NB4 (cell line): ENCODE results near the gene NAALADL2.

Experiments
- DNase-seq: peaks from one replicate; pipeline ENCODE4 v3.0.0; 2010; ENCODE audit warnings: low read depth
- H3K4me3 ChIP-seq: one replicate; pipeline ENCODE4 v1.5.1; 2011; ENCODE audit warnings: mild to moderate bottlenecking, low read depth, low read length, moderate library complexity
- MYC ChIP-seq: IDR thresholded peaks from 2 replicates; pipeline ENCODE4 v1.6.1; 2011; ENCODE audit warnings: low read depth, low read length
- POLR2A ChIP-seq: IDR thresholded peaks from 2 replicates; pipeline ENCODE4 v1.6.1; 2011; ENCODE audit warnings: mild to moderate bottlenecking; ENCODE audit not compliant: insufficient read length; ENCODE audit errors: extremely low read depth
- TF ChIP-seq, protein P1 (sequence below): IDR thresholded peaks from 2 replicates; pipeline ENCODE4 v1.6.1; 2011; ENCODE audit warnings: low read depth, low read length
- TF ChIP-seq, protein P2 (sequence below): IDR thresholded peaks from one replicate; pipeline ENCODE4 v1.5.1; 2012; ENCODE audit warnings: low read depth, low read length

The NAALADL2 gene

GRCh38 chr3:175619369-175619768 is 760.2 kb downstream of the NAALADL2 start:
- no peak overlapping the region for H3K4me3 ChIP-seq
- TF ChIP-seq POLR2A (no peak), MYC (no peak)
- TF ChIP-seq, protein P1, sequence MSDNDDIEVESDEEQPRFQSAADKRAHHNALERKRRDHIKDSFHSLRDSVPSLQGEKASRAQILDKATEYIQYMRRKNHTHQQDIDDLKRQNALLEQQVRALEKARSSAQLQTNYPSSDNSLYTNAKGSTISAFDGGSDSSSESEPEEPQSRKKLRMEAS = no peak
- TF ChIP-seq, protein P2, sequence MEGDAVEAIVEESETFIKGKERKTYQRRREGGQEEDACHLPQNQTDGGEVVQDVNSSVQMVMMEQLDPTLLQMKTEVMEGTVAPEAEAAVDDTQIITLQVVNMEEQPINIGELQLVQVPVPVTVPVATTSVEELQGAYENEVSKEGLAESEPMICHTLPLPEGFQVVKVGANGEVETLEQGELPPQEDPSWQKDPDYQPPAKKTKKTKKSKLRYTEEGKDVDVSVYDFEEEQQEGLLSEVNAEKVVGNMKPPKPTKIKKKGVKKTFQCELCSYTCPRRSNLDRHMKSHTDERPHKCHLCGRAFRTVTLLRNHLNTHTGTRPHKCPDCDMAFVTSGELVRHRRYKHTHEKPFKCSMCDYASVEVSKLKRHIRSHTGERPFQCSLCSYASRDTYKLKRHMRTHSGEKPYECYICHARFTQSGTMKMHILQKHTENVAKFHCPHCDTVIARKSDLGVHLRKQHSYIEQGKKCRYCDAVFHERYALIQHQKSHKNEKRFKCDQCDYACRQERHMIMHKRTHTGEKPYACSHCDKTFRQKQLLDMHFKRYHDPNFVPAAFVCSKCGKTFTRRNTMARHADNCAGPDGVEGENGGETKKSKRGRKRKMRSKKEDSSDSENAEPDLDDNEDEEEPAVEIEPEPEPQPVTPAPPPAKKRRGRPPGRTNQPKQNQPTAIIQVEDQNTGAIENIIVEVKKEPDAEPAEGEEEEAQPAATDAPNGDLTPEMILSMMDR = no peak
- no peak for DNase-seq

DNA sequence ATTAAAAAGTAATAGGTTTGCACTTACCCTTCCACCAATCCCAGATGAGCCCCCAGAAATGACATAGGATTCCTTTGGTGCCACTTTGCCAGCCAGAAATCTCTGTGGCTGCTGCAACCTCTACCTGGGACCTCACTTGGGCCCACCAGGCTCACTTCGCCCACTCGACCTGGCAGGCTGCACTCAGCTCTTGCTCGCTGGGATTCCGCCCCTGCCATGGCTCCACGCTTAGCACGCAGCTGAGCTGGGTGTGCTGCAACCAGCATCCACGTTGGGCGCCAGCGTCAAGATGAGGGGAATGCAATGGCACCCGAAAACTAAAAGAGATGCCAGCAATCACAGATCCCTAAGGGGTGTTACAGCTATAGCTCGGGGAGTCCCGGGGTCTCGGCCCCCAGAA is 761.0 kb downstream of the NAALADL2 start:
- TF ChIP-seq MYC = no peak
- TF ChIP-seq, protein P2 = no peak
- TF ChIP-seq POLR2A = no peak
- TF ChIP-seq, protein P1 = no peak

GRCh38 chr3:175620532-175620931 is 761.4 kb downstream of the NAALADL2 start:
- no peak overlapping the region for H3K4me3 ChIP-seq
- no peak for DNase-seq
- TF ChIP-seq POLR2A (no peak), MYC (no peak)
- TF ChIP-seq, protein P2 = no peak
- TF ChIP-seq, protein P1 = no peak

More for the DNA sequence above, 761.0 kb downstream of the NAALADL2 start:
- no peak for DNase-seq
- no peak overlapping the region for H3K4me3 ChIP-seq

GRCh38 chr3:175640958-175641357 is 781.8 kb downstream of the NAALADL2 start:
- no peak for TF ChIP-seq MYC
- TF ChIP-seq, protein P1 = no peak
- TF ChIP-seq POLR2A = no peak
- TF ChIP-seq, protein P2 = no peak
- DNase-seq = no peak

DNA sequence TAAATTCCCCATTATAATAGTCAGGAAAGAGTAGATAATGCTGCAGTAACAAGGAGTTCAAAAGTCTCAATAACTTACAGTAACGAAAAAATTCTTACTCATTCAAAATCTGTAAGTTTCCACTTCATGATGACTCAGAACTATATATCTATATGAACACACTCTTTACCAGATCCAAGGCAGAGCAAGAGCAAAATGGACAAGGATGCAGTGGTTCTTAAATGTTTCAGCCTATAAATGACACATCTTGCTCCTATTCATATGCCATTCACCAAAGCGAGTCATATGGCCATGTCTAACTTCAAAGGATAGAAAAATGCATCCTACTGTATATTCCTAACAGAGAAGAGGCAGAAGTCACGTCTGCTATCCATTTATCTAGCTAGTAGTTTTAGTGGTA is 787.7 kb downstream of the NAALADL2 start:
- TF ChIP-seq, protein P2 = no peak
- TF ChIP-seq POLR2A (no peak), MYC (no peak)
- TF ChIP-seq, protein P1 = no peak
- no peak overlapping the region for H3K4me3 ChIP-seq
- no peak for DNase-seq

More at GRCh38 chr3:175640958-175641357, 781.8 kb downstream of the NAALADL2 start:
- H3K4me3 ChIP-seq = no peak overlapping the region

DNA sequence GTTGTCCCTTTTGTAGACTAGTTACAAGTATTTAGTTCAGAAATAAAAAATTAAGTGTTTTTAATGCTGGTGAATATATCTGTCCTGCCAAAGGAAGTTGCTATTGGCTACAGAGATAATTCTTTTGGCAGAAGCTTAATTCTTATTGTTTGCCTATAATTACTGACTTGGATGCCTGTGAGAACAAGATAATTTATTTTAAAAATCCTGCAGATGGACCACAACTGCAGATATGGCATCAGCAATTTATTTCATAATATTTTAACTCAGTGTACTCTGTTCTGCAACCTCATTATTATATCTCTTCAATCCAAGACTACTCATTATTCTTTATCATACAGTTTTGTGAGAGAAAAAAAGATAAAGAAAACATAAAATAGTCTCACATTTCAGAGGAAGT is 789.8 kb downstream of the NAALADL2 start:
- TF ChIP-seq, protein P1 = no peak
- no peak for TF ChIP-seq POLR2A
- no peak for TF ChIP-seq MYC
- TF ChIP-seq, protein P2 = no peak
- no peak for DNase-seq
- no peak overlapping the region for H3K4me3 ChIP-seq
